Hypothalamus (tissue), 51 donors: ENCODE results near the gene CELSR2.

Experiments
- DNase-seq, 51 donors: peaks; one replicate each; lab custom pipeline; 2025; lab: John Stamatoyannopoulos, UW

The CELSR2 gene

DNA sequence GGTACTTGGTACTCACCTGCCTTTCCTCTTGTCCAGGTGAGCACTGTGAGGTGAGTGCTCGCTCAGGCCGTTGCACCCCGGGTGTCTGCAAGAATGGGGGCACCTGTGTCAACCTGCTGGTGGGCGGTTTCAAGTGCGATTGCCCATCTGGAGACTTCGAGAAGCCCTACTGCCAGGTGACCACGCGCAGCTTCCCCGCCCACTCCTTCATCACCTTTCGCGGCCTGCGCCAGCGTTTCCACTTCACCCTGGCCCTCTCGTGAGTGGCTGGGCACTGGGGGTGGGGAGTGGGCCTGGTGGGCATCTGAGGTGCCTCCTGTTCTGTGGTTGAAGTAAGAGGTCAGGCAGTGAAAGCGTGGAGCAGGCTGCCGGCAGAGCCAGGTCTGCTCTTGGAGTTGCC is 11.7 kb downstream of the CELSR2 start:
- no peak for DNase-seq

DNA sequence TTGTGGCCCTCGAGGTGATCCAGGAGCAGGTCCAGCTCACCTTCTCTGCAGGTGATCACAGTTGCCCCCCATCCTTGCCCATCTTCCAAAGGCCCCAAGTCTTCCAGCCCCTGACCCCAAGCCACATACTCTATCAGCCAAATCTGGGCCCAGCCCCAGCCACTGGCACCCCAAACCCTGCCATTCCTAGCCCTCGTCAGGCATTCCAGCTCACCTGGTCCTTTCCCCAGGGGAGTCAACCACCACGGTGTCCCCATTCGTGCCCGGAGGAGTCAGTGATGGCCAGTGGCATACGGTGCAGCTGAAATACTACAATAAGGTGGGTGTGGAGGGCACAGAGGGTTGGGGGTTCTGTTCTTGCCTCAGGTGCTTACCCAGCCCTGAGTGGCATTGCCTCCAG is 12.2 kb downstream of the CELSR2 start:
- no peak for DNase-seq

DNA sequence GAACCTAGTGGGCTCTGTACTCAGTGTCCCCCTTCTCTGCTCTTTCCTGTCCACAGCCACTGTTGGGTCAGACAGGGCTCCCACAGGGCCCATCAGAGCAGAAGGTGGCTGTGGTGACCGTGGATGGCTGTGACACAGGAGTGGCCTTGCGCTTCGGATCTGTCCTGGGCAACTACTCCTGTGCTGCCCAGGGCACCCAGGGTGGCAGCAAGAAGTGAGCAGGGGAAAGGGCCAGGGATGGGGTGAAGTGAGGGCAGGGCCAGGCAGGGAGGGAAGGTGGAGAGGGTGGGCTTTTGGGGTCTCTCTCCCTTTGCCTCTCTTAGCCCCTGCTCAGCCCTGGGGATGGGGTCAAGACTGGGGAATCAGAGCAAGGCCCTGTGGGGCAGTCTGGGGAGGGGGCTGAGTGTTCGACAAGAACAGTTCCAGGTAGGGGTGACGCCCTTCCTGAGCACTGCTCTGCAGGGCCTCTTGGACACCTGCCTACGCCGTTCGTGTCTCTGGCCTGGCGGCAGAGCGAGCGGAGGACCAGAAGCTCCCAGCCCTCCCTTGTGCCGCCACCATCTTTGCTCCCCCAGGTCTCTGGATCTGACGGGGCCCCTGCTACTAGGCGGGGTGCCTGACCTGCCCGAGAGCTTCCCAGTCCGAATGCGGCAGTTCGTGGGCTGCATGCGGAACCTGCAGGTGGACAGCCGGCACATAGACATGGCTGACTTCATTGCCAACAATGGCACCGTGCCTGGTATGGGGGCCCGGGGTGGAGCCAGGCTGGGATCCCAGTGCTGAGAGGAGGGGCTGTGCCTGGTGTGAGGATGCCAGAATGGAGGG is 13.1 kb downstream of the CELSR2 start:
- peak in 1 of 51 donors; percentile 32 for DNase-seq

DNA sequence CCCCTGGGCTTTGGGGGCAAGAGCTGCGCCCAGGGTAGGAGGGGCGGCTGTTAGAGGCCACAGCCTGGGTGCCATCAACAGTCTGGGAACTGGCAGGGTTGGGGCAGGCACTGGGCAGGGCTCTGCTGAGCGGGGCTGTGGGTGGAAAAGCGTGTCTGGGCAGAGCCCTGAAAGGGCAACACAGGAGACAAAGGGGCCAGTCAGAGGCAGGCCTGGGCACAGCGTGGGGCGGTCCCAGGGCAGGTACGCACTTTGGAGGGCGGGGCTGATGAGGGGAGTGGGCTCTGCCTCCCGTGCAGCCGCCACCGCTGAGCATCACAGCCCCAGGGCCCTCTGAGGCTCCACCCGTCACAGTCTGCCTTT is 13.9 kb downstream of the CELSR2 start:
- peak in 3 of 51 donors; percentile 53 to 62 (median 53) for DNase-seq

DNA sequence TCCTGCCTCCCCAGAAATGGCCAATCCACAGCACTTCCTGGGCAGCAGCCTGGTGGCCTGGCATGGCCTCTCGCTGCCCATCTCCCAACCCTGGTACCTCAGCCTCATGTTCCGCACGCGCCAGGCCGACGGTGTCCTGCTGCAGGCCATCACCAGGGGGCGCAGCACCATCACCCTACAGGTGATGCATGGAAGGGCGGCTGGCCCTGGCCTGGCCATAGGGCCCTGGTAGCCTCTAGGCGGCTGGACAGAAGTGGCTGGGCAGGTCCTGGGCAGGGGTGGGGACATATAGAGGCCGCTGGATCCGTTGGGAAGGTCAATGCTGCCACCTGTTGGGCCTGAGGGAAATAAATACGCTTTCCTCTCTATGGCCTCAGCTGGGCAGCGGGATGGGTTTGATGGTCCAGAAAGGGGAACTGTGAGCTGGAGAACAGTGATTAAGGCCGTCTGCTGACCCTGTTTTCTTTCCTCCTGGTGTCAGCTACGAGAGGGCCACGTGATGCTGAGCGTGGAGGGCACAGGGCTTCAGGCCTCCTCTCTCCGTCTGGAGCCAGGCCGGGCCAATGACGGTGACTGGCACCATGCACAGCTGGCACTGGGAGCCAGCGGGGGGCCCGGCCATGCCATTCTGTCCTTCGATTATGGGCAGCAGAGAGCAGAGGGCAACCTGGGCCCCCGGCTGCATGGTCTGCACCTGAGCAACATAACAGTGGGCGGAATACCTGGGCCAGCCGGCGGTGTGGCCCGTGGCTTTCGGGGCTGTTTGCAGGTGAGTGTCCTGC is 14.4 kb downstream of the CELSR2 start:
- DNase-seq, result peak in 48 of 51 donors; percentile 30 to 94 (median 72)

DNA sequence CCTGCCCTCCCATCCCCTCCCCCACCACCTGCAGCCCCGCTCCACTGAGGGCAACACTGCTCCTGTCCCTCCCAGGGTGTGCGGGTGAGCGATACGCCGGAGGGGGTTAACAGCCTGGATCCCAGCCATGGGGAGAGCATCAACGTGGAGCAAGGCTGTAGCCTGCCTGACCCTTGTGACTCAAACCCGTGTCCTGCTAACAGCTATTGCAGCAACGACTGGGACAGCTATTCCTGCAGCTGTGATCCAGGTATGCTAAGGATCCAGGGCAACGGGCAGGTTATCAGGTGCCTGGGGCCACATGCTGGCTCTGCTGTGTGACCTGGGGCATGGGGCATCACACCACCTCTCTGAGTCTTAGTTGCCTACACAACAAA is 15.0 kb downstream of the CELSR2 start:
- no peak for DNase-seq

DNA sequence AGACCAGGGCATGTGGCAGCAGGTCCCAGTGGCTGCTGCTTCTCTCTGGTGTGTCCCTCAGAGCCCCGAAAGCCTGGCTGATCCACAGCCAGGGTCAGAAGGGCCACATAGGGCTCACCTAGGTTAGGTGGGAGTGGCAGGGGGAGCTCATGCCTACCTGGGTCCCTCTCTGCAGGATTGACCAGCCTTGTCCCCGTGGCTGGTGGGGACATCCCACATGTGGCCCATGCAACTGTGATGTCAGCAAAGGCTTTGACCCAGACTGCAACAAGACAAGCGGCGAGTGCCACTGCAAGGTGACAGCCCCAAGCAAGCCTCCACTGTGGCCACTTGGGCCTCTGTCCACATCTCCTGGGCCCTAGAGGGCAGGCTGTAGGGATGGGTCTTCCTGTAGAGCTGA is 15.7 kb downstream of the CELSR2 start:
- DNase-seq, result no peak

DNA sequence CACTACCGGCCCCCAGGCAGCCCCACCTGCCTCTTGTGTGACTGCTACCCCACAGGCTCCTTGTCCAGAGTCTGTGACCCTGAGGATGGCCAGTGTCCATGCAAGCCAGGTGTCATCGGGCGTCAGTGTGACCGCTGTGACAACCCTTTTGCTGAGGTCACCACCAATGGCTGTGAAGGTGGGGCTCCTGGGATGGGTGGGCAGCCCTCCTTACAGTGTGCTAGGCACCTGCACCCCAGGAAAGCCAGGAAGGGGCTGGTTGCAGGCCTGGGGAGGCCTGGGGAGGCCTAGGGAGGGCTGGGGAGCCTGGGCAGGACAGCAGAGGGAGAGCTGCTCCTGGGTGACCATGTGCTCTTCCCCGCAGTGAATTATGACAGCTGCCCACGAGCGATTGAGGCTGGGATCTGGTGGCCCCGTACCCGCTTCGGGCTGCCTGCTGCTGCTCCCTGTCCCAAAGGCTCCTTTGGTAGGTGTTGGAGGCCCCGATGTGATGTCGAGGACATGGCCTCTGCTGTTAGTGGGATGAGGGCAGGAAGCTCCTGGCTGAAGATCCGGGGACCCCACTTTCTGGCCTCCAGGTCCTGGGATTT is 16.5 kb downstream of the CELSR2 start:
- no peak for DNase-seq

DNA sequence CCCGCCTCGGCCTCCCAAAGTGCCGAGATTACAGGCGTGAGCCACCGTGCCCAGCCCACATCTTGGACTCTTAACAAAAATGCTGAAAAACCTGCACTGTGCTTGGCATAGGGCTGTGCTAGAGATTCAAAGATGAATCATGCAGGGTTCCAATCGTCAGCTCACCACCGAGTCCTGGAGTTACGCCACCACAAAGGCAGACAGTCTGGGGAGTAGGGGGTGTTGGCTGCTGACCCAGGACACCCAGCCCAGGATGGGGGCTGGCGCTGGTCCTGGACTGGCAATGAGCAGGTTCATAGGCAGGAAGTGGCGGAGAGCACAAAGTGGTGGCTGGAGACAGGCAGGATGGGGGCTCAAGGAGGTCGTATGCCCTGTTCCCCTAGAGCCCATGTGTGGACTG is 17.6 kb downstream of the CELSR2 start:
- peak in 1 of 51 donors; percentile 59 for DNase-seq

DNA sequence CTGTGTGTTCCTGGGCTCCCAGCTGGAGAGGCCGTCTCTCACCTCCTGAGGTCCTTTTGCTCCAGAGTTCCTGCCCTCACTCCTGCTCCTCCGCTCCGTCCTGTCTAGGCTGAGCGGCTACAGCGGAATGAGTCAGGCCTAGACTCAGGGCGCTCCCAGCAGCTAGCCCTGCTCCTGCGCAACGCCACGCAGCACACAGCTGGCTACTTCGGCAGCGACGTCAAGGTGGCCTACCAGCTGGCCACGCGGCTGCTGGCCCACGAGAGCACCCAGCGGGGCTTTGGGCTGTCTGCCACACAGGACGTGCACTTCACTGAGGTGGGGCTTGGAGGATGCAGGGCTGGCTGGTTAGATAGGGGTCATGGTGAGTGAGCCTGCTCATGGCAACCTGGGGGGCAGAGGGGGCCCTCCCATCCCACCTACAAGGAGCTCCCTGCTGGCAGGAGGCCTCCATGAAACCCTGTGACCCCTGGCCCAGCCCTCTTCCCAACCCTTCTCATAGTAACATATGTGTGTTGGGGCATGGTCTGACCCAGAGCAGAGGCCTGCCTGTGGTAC is 18.5 kb downstream of the CELSR2 start:
- no peak for DNase-seq

DNA sequence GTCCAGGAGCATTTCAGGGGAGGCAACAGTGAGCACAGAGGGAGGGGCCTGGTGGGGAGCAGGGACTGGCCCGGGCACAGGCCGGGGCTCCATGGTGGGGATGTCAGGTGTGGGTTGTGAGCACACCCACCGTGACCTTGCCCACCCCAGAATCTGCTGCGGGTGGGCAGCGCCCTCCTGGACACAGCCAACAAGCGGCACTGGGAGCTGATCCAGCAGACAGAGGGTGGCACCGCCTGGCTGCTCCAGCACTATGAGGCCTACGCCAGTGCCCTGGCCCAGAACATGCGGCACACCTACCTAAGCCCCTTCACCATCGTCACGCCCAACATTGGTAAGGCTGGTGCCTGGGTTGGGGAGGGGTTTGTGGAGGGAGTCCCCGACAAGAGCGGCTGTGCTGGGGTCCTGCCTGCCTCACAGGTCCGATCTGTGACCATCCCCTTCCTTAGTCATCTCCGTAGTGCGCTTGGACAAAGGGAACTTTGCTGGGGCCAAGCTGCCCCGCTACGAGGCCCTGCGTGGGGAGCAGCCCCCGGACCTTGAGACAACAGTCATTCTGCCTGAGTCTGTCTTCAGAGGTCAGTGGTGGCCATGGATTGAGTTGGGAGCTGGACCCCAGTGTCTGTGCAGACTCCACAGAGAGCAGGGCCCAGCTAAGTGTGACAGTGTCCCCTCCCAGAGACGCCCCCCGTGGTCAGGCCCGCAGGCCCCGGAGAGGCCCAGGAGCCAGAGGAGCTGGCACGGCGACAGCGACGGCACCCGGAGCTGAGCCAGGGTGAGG is 19.3 kb downstream of the CELSR2 start:
- peak in 5 of 51 donors; percentile 19 to 51 (median 39) for DNase-seq

DNA sequence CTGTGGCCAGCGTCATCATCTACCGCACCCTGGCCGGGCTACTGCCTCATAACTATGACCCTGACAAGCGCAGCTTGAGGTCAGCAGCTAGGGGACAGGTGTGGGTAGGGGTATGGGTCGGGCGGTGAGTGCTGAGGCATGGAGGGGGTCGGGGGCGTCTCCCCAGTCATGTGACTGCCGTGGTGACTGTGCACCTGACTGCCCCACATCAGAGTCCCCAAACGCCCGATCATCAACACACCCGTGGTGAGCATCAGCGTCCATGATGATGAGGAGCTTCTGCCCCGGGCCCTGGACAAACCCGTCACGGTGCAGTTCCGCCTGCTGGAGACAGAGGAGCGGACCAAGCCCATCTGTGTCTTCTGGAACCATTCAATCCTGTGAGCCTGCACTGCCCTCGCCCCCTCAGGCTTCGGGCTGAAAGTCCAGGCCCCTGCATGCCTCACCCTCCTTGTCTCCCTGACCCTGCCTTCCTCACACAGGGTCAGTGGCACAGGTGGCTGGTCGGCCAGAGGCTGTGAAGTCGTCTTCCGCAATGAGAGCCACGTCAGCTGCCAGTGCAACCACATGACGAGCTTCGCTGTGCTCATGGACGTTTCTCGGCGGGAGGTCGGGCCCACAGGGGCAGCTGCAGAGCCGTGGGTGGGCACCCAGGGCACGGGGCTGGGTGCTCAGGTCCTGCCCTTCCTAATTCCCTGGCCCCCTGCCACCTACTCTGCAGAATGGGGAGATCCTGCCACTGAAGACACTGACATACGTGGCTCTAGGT is 20.1 kb downstream of the CELSR2 start:
- no peak for DNase-seq

DNA sequence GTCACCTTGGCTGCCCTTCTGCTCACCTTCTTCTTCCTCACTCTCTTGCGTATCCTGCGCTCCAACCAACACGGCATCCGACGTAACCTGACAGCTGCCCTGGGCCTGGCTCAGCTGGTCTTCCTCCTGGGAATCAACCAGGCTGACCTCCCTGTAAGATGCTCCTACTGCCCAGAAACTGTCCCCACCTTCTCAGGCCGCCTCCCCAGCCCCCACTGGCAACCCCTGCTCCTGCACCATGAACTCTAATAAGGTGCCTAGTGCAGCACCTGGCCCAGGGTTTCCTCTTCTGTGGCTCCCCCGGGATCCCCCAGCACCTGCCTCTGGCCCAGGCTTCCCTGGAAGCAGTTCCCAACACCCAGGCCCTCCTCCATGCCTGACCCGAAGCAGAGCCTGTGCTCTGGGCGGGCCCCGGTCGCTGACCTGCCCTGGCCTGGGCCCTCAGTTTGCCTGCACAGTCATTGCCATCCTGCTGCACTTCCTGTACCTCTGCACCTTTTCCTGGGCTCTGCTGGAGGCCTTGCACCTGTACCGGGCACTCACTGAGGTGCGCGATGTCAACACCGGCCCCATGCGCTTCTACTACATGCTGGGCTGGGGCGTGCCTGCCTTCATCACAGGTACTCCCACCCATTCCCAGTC is 20.8 kb downstream of the CELSR2 start:
- no peak for DNase-seq

DNA sequence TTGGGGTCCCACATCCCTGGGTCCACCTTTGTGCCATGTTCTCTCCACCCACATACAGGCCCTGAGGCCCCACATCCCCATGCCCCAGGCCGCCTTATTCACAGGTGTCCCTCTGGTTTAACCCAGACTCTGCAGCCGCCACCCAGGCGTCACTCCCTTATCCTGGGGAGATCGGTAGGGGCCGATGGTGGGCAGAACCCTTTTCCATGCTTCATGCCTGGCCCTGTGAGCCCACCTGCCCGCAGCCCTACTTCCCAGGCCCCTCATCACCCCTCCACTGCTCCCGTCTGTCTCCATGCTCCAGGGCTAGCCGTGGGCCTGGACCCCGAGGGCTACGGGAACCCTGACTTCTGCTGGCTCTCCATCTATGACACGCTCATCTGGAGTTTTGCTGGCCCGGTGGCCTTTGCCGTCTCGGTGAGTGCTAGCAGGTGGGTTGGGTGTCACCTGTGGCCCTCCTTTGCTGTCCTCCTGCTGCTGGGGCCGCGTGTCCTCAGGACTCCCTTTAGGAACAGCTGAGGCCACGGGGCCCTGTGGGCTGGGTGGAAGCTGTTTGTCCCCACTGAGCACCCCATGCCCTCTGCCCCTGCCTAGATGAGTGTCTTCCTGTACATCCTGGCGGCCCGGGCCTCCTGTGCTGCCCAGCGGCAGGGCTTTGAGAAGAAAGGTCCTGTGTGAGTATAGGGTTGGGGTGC is 21.4 kb downstream of the CELSR2 start:
- no peak for DNase-seq

DNA sequence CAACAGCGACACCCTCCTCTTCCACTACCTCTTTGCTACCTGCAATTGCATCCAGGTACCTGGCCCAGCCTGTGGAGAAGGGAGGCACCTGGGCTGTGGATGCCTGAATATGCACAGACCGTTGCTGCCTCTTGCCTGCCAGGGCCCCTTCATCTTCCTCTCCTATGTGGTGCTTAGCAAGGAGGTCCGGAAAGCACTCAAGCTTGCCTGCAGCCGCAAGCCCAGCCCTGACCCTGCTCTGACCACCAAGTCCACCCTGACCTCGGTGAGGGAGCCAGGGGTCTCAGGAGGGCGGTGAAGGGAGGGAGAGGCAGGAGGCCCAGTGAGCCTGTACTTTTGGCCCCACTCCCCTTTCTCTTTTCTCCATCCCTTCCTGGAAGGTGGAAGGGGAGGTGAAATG is 22.1 kb downstream of the CELSR2 start:
- no peak for DNase-seq

DNA sequence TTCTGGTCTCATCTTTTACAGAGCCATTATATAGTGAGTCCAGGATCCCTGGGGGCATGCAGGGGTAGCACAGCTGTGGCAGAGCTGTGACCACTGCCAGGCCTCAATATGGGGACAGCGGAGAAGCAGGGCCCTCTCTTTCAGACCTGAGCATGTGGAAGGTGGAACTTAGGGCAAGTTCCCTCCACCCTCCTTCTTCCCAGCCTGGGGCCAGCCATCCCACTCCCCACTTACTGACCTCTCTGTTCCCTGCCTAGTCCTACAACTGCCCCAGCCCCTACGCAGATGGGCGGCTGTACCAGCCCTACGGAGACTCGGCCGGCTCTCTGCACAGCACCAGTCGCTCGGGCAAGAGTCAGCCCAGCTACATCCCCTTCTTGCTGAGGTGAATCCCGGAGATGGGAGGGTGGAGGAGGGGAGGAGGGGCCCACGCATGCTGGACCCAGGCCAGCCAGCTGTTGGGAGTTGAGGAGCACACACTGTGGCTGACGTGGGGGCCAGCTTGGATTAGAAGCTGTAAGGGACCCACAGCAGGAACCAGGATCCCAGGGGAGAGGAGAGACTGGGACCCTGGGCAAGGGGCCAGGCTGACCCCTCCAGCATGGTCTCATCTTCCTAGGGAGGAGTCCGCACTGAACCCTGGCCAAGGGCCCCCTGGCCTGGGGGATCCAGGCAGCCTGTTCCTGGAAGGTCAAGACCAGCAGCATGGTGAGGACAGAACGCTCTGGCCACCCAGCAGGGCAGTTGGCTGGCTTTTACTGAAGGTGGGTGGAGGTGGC is 22.9 kb downstream of the CELSR2 start:
- DNase-seq, result no peak

DNA sequence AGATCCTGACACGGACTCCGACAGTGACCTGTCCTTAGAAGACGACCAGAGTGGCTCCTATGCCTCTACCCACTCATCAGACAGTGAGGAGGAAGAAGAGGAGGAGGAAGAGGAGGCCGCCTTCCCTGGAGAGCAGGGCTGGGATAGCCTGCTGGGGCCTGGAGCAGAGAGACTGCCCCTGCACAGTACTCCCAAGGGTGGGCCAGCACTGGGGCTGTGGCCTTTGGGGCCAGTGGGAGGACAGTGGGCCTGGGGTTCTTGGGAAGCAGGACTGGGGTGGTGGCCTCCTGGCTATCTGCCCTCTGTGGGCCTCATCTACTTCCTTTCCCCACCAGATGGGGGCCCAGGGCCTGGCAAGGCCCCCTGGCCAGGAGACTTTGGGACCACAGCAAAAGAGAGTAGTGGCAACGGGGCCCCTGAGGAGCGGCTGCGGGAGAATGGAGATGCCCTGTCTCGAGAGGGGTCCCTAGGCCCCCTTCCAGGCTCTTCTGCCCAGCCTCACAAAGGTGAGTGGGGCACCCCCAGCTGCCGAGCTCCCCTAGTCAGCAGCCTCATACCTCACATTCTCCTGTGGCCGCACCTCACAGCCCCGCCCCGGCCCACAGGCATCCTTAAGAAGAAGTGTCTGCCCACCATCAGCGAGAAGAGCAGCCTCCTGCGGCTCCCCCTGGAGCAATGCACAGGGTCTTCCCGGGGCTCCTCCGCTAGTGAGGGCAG is 23.6 kb downstream of the CELSR2 start:
- DNase-seq, result no peak
